ENCODE results near the gene GTSE1.

GTSE1 gene

DNA sequence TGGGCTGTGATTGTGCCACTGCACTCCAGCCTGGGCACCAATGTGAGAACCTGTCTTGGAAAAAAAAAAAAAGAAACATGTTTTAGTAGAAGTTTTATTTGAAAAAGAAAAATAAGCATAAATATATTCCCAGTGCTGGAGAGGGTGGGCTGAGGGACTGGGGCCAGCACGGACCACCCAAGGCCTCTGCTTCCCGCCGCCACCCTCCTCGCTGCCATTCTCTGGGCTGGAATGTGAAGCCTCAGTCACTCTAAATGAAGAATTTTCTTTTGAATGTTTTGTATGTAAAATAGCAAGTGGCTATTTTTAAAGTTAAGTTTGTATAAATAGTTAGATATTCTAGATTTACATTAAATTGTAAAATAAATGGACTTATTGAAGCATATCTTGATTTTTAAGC, 33.8 kb downstream of the GTSE1 start:
- no peak for DNase-seq

DNA sequence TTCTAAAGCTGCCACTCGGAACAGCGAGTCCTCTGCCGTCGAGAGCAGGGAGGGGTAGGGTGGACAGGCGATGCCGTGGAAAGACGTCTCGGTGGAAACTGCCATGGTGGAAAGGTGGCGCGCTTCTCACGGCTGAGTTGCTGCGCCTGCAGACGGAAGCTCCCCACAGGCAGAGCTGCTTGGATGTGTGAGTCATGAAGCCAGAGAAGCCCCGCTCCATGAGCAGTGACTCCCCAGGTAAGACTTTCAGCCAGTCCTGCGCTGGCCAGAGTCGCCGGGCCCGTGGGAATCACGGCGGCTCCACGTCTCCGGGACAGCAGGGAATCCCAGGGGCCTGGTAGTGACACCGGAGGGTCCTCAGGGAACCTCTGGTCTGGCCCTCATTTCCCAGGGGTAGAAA, 34.8 kb downstream of the GTSE1 start:
- DNase-seq, result no peak

DNA sequence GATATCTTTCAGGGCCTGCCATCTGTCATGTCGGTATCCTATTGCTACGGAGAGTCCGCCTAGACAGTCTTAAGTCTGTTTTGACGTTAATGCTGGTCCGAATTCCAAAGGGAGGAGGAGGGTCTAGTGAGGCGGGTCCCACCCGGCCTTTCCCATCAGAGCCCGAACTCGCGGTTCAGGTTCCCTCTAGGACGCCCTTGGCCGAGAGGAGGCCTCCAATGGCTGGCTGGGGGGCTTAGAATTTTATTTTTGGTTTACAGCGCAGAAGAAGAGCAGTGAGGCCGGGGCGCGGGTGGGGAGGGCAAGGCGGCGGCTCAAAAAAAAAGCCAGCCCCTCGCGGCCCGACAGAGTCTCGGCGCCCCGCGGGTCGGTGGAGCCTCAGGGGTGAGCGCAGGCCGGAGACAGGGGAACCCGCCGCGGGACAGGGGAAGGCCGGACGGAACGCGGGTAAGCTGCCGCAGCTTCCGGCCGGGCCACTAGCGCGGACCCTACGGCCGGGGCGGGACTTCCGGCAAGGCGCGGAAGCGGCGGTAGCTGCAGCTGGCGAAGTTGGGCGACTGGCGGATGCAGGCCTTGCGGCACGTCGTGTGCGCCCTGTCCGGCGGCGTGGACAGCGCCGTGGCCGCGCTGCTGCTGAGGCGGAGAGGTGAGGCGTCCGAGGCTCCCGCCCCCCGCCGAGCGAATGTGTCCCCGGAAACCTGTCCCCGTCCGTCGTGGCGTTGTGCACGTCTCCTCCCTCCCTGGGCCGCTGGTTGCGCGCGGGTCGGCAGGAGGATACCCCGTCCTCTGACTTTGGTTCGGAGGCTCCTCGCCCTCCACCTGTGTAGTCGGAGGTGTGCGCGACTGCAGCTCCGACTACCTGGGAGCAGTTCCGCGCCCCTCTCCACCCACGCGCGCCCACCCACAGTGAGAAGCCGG, 38.8 kb downstream of the GTSE1 start, which contains the start of gene TRMU:
Gene TRMU (plus strand): TSS at position 514 of the 918 bp plus-strand sequence. CDS start 51 bp downstream, at position 565.
- DNase-seq, result peak; percentile 86

DNA sequence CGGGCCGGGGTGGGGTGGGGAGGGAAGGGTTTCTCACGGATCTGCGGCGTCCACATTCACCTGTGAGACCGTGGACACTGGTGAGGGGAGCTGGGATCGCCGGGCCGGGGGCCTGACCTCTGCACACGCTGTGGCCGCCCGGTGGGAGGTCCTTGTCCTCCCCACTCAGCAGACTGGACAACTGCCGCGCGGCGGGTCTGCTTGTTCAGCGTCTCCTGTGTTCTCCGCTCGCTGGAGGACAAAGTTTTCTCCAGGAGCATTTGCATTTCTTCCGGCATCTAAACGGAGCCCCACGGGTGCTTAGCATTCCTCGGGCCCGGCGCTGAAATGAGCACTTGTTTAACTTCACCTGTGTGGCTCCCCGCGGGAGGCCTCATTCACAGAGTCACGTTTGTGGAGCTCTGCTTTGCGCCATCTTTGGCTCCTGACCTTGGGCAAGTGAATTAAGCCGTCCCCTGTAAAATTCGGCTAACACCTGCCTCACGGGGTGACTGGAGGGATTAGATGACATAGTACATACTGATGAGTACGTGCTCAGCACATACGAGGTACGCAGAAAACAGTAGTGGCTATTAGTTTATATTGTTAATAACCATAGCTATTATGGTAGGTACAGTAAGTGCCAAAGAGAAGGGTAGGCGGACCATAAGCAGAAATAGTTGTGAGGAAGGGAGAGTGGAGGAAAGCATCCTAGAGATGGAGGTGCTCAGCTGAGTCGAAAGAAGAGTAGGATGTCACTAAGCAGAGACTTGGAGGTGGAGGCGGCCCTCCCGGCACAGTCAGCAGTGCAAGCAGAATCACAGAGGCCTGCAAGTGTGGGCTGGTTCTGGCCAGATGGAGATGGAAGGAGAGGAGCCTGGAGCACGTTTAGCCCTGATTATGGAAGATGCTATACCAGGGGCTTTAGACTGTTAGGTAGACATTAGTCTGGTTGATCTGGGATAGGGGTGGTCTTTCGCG, 39.7 kb downstream of the GTSE1 start:
- peak; percentile 25 for DNase-seq

DNA sequence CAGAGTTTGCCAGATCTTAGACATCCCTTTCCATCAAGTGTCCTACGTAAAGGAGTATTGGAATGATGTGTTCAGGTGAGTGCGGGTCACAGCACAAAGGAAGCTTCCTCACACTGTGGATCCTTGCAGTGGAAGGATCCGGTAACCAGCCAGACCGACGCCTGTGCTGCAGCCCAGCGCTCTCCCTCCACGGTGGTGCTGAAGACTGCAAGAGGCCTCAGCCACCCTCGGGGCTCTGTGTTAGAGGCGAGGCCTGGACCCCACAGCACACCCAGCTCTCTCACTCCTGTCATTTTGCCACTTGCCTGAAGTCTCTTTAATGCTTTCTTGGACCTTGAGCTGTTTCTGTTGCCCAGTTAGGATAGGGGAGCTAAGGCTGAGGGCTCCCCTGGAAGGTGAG, 41.2 kb downstream of the GTSE1 start:
- no peak for DNase-seq

DNA sequence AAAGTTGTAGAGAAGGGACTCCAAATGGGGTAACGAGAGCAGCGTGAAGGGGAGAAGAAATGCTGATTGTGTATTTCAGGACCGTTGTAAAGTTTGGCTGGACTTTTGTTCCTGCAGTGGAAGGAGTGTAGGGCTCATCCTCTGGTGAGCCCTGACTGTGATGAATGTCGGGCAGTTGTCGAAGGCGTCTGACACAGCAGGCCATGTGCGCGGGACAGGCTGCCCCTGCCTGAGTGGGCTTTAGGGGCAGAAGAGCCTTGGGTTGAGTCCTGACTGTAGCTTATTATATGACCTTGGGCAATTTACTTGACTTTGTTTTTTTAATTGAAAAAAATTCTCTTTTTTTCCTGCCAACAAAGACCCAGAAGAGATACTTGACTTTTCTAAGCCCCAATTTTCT, 42.0 kb downstream of the GTSE1 start:
- DNase-seq, result no peak

DNA sequence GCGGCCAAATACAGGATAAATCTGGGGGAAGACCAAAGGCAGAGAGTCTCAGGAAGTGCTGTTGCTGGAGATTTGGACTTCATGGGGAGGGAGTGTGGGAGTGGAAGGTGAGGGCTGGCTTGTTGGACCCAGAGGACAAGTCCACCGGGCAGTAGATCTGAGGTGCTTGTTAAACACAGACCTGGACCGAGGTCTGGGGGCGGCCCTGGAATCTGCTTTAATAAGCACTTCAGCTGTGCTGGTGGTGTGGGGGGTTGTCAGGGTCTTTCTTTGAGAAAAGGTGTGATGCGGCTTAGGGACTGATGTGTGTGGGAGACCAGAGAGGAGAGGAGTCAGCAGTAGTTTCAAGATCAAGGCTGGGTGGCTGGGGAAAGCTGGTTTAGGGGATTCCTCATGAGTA, 43.3 kb downstream of the GTSE1 start:
- DNase-seq, result no peak

DNA sequence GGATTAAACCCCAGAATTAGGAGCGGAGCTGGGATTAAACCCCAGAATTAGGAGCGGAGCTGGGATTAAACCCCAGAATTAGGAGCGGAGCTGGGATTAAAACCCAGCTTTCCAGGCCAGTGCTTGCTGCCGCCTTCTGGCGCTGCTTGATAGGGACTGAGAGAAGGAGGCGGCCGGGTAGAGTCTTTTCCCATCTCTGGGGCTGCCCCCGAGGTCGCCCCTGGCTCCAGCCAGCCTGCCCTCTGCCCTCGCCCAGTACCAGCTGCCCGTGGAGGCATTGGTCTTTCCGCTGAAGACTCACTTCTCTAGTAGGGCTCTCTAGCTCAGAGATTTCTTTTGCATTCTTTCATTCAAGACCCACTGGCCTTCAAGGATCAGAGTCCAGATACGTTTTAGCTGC, 44.0 kb downstream of the GTSE1 start:
- DNase-seq, result no peak

DNA sequence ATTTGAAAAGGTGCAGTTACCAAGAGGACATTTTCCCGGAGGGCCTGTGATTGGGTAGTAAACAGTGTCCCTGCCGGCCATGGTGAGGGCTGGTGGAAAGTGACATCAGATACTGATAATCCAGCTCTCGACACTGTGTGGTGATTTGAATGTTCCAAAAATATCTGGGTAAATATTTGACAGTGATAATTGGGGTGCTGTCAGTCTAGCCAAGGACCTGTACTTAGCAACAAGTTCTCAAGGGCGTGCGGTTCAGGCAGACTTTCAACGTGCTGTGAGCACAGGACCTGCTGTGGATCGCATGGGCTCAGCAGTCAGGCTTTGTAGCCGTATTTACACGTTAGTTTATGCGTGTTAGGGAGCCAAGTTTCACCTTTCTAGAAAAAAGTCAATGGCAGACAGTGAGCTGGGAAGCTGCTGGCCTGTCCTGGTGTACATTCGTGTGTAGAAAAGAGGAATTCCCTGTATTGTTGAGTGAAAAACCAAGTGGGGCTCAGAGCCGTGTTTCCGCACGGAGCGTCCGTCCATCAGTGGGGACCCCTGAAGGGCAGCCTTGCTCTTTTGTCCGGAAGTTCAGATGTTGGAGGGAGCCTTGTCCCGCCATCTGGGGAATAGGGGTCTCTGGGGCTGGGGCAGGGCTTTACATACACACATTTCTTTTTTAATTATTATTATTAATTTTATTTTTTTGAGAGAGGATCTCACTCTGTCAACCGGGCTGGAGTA, 50.2 kb downstream of the GTSE1 start:
- DNase-seq, result no peak

DNA sequence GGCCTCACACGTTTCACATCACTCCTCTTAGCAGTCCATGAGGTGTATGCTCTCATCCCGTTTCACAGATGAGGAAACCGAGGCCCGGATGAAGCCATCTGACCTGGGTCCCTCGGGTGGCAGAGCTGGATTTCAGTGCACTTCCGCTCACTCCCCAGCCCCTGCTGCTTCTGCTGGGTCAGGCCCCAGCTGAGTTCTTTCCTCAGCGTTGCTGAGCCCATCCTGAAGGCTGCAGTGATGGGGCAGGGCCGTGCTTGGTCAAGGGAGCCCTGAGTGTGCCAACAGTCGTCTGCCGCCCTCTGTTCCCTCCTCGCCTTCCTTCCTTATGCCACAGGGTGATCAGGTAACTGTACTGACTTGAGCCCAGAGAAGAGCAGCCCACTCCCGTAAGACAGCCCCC, 51.0 kb downstream of the GTSE1 start:
- DNase-seq, result no peak

DNA sequence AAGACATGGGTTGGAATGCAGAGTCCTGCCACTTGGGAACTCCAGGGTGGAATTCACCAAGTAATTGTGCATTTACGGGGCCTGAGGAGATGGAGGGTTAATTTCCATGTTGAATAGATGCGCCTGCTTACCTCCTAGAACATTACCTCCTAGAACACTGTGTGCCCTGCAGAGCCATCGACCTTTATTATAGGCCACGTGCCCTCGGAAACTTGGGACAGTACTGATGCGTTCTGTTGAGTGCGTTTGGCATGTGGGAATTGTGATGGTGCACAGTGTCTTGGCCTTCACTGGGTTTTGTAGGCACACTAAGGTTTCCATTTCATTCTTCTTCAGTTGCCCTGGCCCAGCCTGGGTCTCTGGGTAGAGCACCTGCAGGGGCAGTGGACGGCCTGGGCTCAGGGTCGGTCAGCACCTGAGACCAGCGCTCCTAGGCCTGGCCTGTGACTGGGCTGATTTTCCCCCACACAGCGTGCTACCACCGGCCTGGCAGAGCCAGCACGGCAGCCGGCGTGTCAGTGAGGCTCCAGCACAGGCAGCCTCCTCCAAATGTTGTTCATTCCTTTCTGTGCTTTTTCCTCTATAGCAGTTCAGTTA, 51.5 kb downstream of the GTSE1 start:
- no peak for DNase-seq

DNA sequence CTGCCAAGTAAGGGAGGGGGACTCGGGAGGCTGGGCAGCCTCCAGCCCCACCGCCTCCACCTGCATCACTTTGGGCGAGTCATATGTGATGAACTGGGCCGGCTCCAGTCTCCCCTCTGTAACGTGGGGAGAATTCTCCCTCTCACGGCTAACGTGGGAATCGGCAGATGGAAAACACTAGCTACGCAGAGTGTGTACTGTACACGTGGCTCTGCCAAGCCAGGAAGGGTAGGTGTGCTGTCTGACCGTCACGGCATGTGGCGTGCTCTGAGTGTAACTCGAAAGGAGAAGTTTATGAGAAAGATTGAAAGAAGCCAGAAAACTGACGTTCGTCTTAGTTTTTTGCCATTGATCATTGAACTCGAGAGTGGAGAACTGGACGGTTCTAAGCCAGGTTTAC, 52.6 kb downstream of the GTSE1 start:
- DNase-seq, result no peak

DNA sequence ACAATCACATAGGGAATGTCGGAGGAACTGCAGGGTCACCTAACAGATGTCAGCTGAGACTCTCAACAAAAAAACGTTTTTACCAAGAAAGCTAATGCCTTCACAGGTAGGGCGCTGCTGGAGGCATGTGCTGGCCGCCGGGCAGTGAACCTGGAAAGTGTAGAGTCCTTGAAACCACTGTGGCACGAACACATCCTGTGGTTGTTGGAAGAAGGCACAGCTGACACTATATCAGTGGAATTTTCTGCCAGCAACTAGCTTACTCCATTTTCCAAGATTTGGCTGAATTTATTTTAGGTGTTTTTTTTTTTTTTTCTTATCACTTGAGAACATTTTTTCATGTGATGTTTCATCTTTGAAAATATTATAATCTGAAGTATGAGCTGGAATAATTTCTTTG, 53.0 kb downstream of the GTSE1 start:
- DNase-seq, result no peak

DNA sequence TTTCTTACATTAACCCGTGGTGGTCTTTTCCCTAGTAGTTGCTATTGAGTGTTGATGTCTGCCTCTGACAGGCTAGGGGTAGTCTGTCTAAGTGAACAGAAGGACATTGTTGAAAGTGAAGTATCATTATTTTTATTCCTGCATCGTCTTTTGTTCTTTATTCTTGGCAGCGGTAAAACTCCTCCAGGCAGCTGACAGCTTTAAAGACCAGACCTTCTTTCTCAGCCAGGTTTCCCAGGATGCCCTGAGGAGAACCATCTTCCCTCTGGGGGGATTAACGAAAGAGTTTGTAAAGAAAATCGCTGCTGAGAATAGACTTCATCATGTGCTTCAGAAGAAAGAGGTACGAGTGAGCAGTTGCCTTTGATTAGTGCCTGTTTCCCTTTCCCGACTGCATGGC, 53.5 kb downstream of the GTSE1 start:
- DNase-seq, result no peak

DNA sequence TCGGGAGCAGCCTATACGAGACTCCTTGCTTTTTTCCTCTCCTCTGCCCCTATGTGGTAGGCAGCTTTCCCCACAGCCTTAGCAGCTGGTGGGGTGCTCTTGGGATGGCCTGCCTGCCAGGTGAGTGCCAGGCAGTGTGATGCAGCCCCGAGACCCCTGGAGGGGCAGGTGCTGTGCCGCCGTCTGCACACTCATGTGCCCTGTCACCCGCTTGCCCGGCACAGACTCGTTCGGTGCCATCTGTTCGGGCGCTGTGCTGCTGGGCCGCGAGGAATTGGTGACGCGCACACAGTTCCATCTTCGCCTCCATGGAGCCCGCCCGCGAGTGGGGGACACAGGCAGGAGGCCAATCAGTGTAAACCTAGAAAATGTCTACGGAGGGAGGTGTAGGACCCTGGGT, 54.0 kb downstream of the GTSE1 start:
- DNase-seq, result no peak

DNA sequence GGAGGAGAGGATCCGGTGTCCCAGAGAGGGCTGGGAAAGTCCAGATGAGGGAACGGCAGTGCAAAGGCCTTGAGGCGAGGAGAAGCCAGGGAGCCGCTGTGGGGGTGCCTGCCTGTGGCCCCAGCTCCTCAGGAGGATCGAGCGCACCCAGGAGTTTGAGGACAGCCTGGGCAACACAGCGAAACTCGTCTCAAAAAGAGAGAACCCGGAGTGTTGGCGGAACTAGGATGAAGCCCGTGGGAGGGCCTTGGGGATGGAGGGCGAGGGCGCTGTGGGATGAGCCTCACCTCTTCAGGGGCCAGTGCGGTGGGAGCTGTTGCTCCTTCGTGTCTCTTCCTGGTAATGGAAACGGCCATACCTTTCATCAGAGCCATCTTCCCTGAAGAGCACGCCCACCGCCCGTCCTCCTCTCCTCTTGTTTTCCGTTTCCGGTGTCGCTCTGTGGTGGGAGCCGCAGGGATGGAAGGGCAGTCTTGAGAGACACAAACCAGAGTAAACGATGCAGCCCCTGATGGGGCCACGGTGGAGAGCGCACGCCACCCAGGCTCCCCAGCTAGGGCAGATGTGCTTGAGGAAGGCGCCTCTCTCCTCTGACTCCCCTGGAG, 54.6 kb downstream of the GTSE1 start:
- no peak for DNase-seq

DNA sequence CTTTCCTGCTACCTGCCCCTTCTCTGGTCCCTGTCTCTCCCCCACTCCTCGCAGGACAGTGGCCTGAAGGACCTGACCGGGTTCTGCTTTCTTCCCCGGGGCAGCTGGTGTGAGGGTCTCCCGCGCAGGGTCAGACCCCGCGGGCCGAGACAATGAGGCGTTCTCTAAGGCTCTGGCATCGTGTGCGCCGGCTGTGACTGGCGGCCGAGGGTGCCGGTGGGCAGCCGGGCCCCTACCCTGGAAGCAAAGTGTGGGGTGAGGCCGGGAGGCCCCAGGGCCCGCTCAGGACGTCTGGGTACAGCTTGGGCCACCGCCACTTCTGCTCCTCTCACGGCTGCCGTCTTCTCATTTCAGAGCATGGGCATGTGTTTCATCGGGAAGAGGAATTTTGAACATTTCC, 55.1 kb downstream of the GTSE1 start:
- DNase-seq, result no peak

DNA sequence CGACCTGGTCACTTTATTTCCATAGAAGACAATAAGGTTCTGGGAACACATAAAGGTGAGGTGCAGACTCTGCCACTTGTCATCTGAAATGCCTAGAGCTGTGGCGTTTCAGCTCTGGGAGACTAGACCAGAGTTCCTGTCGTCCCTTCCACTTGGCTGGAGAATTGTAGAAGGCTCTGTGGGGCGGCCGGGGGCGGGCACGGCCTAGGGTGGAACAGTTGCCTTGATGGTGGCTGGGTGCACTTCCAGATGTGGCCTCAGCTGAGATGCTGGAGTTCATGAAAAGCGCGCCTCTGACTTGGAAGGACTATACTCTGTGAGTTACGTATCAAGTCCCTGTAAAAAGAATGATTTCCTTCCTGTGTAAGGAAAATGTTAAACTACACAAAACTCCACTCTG, 55.6 kb downstream of the GTSE1 start:
- no peak for DNase-seq

DNA sequence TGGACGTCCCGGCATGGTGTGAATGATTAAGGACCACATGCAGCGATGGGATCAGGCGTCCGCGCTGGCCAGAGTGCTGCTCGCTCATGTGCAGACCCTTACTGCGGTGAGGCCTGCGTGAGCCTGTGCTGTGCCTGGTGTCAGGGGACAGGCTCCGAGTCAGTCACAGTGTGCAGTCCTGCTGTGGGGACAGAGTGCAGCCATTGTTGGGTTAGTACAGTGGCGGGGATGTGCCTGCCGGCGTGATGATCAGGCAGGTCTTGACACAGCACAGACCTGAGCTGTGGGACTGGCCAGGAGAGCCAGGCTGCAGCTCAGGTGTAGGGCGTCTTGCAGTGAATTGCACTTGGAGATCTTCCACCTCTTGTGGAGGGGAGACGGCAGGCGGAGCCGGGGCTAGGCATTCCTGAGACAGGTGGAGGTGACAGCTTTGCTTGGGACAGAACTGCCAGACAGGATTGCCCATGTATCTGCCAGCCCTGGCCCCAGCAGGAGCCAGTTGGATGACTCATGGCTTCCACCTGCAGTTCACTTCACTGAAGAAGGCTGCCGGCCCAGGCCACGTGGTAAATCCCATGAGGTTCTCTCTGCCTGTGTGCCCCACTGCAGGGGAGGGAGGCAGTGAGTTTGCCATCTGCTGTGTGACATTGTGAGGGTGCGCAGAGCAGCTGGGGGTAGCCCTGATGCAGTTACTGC, 56.2 kb downstream of the GTSE1 start:
- peak; percentile 60 for DNase-seq

DNA sequence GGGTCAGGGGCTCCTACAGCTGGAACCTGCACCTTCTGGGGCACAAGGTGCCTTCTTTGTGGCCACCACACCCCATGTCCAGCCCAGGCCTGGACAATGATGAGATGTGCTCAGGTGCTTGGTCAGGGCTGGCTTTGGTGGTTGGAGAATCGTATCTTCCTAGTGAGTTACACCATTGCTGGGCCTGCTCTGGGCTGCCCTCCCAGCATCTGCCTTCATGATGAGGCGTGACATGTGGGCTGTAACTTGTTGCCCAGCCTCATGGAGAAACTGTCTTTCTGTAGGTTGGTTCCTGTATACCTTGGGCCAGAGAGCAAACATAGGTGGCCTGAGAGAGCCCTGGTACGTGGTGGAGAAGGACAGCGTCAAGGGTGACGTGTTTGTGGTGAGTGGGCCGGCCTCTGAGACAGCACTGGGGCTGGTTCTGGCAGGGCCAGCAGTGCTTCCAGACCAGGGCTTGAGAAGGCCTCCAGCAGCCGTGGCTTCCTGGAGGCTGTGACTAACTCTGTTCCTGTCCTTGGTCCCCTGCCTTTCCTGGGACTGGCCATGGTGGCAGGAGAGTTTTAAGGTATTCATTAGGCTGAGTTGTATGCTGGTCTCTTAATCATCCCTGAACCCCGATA, 56.9 kb downstream of the GTSE1 start:
- DNase-seq, result no peak
